Endothelial cell of umbilical vein (primary cell): ENCODE measurements around the gene HIPK1. TPM values are rescaled to one million over a fixed set of nuclear protein-coding genes. Genes with fewer than 3 reads are reported as not detected.
"Not testable (repeated sequence)": the region's sequence is repeated elsewhere in the genome, so short reads cannot be mapped to it uniquely, and the experiment has no call there.

Source experiments
- BruUV-seq: library from RNA; stranded (reverse); fragments of 400-500 nt; replicated peaks from 2 replicates; lab custom pipeline; 2021; lab: Mats Ljungman, UMichigan
- CTCF ChIA-PET: fragments of 300-600, 350-600 bp; sonication (Branson Sonifier 250); formaldehyde crosslinking; loops from one replicate; lab custom pipeline; 2021; ENCODE audit warnings: antibody characterized with exemption, inconsistent platforms; lab: Charles Lee
- POLR2A ChIA-PET: fragments of 300-600, 350-600 bp; sonication (Branson Sonifier 250); formaldehyde crosslinking; loops from one replicate; lab custom pipeline; 2021; ENCODE audit warnings: antibody characterized with exemption, inconsistent platforms; lab: Charles Lee
- DNase-seq: peaks from one replicate; pipeline ENCODE4 v3.0.0-alpha.2; 2011; ENCODE audit warnings: low read depth, low spot score
- FAIRE-seq: peaks from 2 replicates; lab custom pipeline; 2011; peaks lifted over from hg19 to GRCh38; lab: Jason Lieb, UNC
- H2AFZ ChIP-seq: 2 replicates; pipeline ENCODE4 v1.6.0; 2012; ENCODE audit warnings: low read depth, low read length, control low read depth, inconsistent platforms
- H3K27ac ChIP-seq: 2 replicates; pipeline ENCODE4 v1.5.1; 2011; ENCODE audit warnings: low read depth, mild to moderate bottlenecking, control low read depth, low read length, moderate library complexity; ENCODE audit not compliant: insufficient read depth
- H3K27me3 ChIP-seq, 2 experiments: 2 replicates each; pipeline versions ENCODE4 v1.6.0 to v1.6.1; 2011; ENCODE audit warnings: low read length in 2 of 2, mixed read lengths in 1 of 2; ENCODE audit not compliant: control insufficient read depth in 2 of 2, insufficient read depth in 2 of 2
- H3K36me3 ChIP-seq, 2 experiments: 2 replicates in 1 of 2; 3 replicates in 1 of 2; pipeline ENCODE4 v1.5.1; 2011; ENCODE audit warnings: low read length in 2 of 2, mild to moderate bottlenecking in 1 of 2, moderate library complexity in 1 of 2; ENCODE audit not compliant: control insufficient read depth in 2 of 2, insufficient read depth in 2 of 2; ENCODE audit errors: extremely low read depth in 1 of 2
- H3K4me1 ChIP-seq: 3 replicates; pipeline ENCODE4 v1.5.1; 2011; ENCODE audit warnings: mild to moderate bottlenecking, low read length; ENCODE audit not compliant: control insufficient read depth, insufficient read depth; ENCODE audit errors: extremely low read depth
- H3K4me2 ChIP-seq: 2 replicates; pipeline ENCODE4 v1.6.1; 2011; ENCODE audit warnings: low read length, control low read depth, mixed read lengths; ENCODE audit not compliant: insufficient read depth
- H3K4me3 ChIP-seq, 3 experiments: fragments of 200-600 bp in 1 of 3; sonication (generic), shearing (Covaris generic) in 1 of 3; replicated peaks in 1 of 3; 2 replicates each; pipeline ENCODE4 v1.5.1; 2011 to 2016; ENCODE audit warnings: control low read depth in 3 of 3, low read length in 3 of 3, mild to moderate bottlenecking in 2 of 3, inconsistent platforms in 1 of 3, low read depth in 1 of 3, moderate library complexity in 1 of 3; ENCODE audit not compliant: insufficient read depth in 1 of 3
- H3K79me2 ChIP-seq: 2 replicates; pipeline ENCODE4 v1.6.0; 2012; ENCODE audit warnings: low read length, inconsistent platforms; ENCODE audit not compliant: control insufficient read depth, insufficient read depth
- H3K9ac ChIP-seq: replicated peaks from 2 replicates; pipeline ENCODE3; 2011; ENCODE audit warnings: low read length, control low read depth; ENCODE audit not compliant: insufficient read depth; ENCODE audit errors: extremely low read depth
- H3K9me1 ChIP-seq: replicated peaks from 3 replicates; pipeline ENCODE4 v1.6.0; 2011; ENCODE audit warnings: mild to moderate bottlenecking, low read length; ENCODE audit not compliant: control insufficient read depth, insufficient read depth; ENCODE audit errors: extremely low read depth
- H3K9me3 ChIP-seq: replicated peaks from 2 replicates; pipeline ENCODE4 v1.5.1; 2012; ENCODE audit warnings: low read length, inconsistent platforms; ENCODE audit not compliant: control insufficient read depth, insufficient read depth
- H4K20me1 ChIP-seq: replicated peaks from 2 replicates; pipeline ENCODE3; 2011; ENCODE audit warnings: mild to moderate bottlenecking, low read length; ENCODE audit not compliant: control insufficient read depth, insufficient read depth; ENCODE audit errors: extremely low read depth
- CTCF ChIP-seq, 2 donors: IDR thresholded peaks; 1 replicate in 1 of 2; 2 replicates in 1 of 2; pipeline ENCODE4 v1.5.1; 2011; ENCODE audit warnings: low read length in 2 of 2, mild to moderate bottlenecking in 2 of 2, moderate library complexity in 2 of 2, control low read depth in 1 of 2, inconsistent platforms in 1 of 2, low read depth in 1 of 2; ENCODE audit not compliant: insufficient read depth in 1 of 2; ENCODE audit errors: extremely low read depth in 1 of 2
- EZH2 ChIP-seq: IDR thresholded peaks from 2 replicates; pipeline ENCODE4 v1.6.1; 2012; ENCODE audit warnings: borderline replicate concordance, low read depth, mild to moderate bottlenecking, moderate library complexity, low read length, inconsistent platforms; ENCODE audit not compliant: severe bottlenecking
- FOS ChIP-seq: IDR thresholded peaks from 2 replicates; pipeline ENCODE4 v1.6.1; 2011; ENCODE audit warnings: mild to moderate bottlenecking, low read length, moderate library complexity, borderline replicate concordance; ENCODE audit not compliant: insufficient read depth
- GATA2 ChIP-seq: IDR thresholded peaks from 2 replicates; pipeline ENCODE4 v1.7.0; 2011; ENCODE audit warnings: low read depth, mild to moderate bottlenecking, moderate library complexity, mixed read lengths, low read length; ENCODE audit not compliant: insufficient read length, insufficient read depth
- JUN ChIP-seq: IDR thresholded peaks from 2 replicates; pipeline ENCODE4 v1.6.1; 2011; ENCODE audit warnings: borderline replicate concordance, low read depth; ENCODE audit not compliant: insufficient read length, insufficient read depth
- MAX ChIP-seq: IDR thresholded peaks from 2 replicates; pipeline ENCODE4 v1.6.1; 2011; ENCODE audit not compliant: insufficient read depth, insufficient read length
- MYC ChIP-seq: IDR thresholded peaks from one replicate; pipeline ENCODE4 v1.6.1; 2011; ENCODE audit warnings: mild to moderate bottlenecking, low read depth, low read length
- POLR2A ChIP-seq: IDR thresholded peaks from 2 replicates; pipeline ENCODE4 v1.6.1; 2012; ENCODE audit warnings: low read depth, mild to moderate bottlenecking, control low read depth, low read length
- POLR2AphosphoS5 ChIP-seq: IDR thresholded peaks from 2 replicates; pipeline ENCODE4 v1.6.1; 2012; ENCODE audit warnings: low read depth, mild to moderate bottlenecking, control low read depth, low read length, moderate library complexity; ENCODE audit not compliant: insufficient read depth
- dilution Hi-C: fragments of 300-500 bp; cut with MboI; formaldehyde crosslinking; loops from one replicate; pipeline ENCODE4 v1.15.0; 2019; ENCODE audit warnings: low sequenced_read_pairs; ENCODE audit not compliant: extremely low pct_ligation_motif_present
- intact Hi-C: fragments of 100-400 bp; cut with micrococcal nuclease; formaldehyde crosslinking; loops from one replicate; pipeline ENCODE4 v1.10.0; 2022
- polyA plus RNA-seq, 4 experiments: library from polyadenylated mRNA; depleted of rRNA in 3 of 4; stranded (reverse) in 3 of 4; unstranded in 1 of 4; fragments of >200 nt; gene quantifications; 2 replicates each; pipeline versions ENCODE4 v1.2.1 to v1.2.3, GENCODE V29; 2011 to 2012; ENCODE audit warnings: missing spikeins in 1 of 4
- total RNA-seq: library from RNA; stranded (reverse); gene quantifications from 2 replicates; pipeline ENCODE4 v1.2.3, GENCODE V29; 2021

The HIPK1 gene
- total and polyA plus RNA-seq, 2 donors (not counting 3 experiments of a cell fraction or from before 2014, with no cell fraction given) = 39.3 to 56.1 TPM

GRCh38 chr1:114015075-114015474 lies 86.0 kb downstream of the HIPK1 start:
- TF ChIP-seq POLR2A (no peak), MYC (no peak), POLR2AphosphoS5 (no peak), FOS (no peak), GATA2 (no peak), EZH2 (no peak), JUN (no peak), MAX (no peak), CTCF (IDR thresholded peaks at IDR 0.05; ENCODE audit: extremely low read depth in 1 of 2, insufficient read depth in 1 of 2, low read depth in 1 of 2, low read length in 2 of 2) (no peak)
- H3K27me3 ChIP-seq = peaks cover 0 to 4% of the 10 kb centered on the region in 2 experiments
- dilution Hi-C loops = no loop called here
- H2AFZ ChIP-seq = no peak overlapping the region
- FAIRE-seq = no peak
- H3K36me3 ChIP-seq = no peaks in the 10 kb centered on the region
- H3K27ac ChIP-seq = no peak overlapping the region
- H3K79me2 ChIP-seq = no peaks in the 10 kb centered on the region
- POLR2A ChIA-PET = no interaction called here
- BruUV-seq = no TSS peak
- H3K4me1 ChIP-seq = no peaks in the 10 kb centered on the region
- CTCF ChIA-PET = no interaction called here
- DNase-seq = no peak
- H3K4me3 ChIP-seq = no peak overlapping the region
- no peaks in the 10 kb centered on the region for H4K20me1 ChIP-seq
- H3K9ac ChIP-seq = no peak overlapping the region
- H3K4me2 ChIP-seq = no peak overlapping the region
- intact Hi-C loops = no loop called here
- H3K9me3 ChIP-seq = no peaks in the 10 kb centered on the region
- H3K9me1 ChIP-seq = no peaks in the 10 kb centered on the region

- H3K9ac ChIP-seq, DNase-seq, FAIRE-seq, BruUV-seq, H2AFZ ChIP-seq, POLR2A ChIA-PET, H3K27ac ChIP-seq, H3K36me3 ChIP-seq, intact Hi-C loops, H3K79me2 ChIP-seq, dilution Hi-C loops, H3K4me2 ChIP-seq, H4K20me1 ChIP-seq, H3K4me3 ChIP-seq, H3K9me1 ChIP-seq, H3K9me3 ChIP-seq, H3K27me3 ChIP-seq, H3K4me1 ChIP-seq: not testable (repeated sequence)
- CTCF ChIA-PET = interaction anchor here (2.7 kb wide), 1 partner anchor 13 kb away, joined by 5 read pairs; no protein-coding TSS in a partner anchor
Measured at GRCh38 chr1:114019724-114020123, 90.6 kb downstream of the HIPK1 start.
